SK-N-SH treated with all-trans-retinoic acid at 6 μM for 48 hours (cell line): ENCODE results near the gene KRTAP20-3.

Experiments used
- ATAC-seq: fragments of 200-7000 bp; cut with Tn5 transposase; 3 replicates; pipeline ENCODE4 v1.9.1; 2020; ENCODE audit warnings: mild to moderate bottlenecking, moderate library complexity
- ARNTL ChIP-seq: fragments of 450-650 bp; formaldehyde crosslinking; IDR thresholded peaks from 2 replicates; pipeline ENCODE4 v1.5.0; 2020; ENCODE audit warnings: low read depth, mild to moderate bottlenecking, moderate library complexity, borderline replicate concordance
- BACH2 ChIP-seq: fragments of 250-450 bp; sonication (Bioruptor Pico); IDR thresholded peaks from 2 replicates; pipeline ENCODE4 v1.9.0; 2021; ENCODE audit warnings: mild to moderate bottlenecking, borderline replicate concordance
- CSDC2 ChIP-seq: fragments of 250-450 bp; sonication (Bioruptor Pico); IDR thresholded peaks from 2 replicates; pipeline ENCODE4 v1.5.0; 2020; ENCODE audit warnings: mild to moderate bottlenecking, moderate library complexity
- ESRRG ChIP-seq: fragments of 250-450 bp; sonication (Bioruptor Pico); IDR thresholded peaks from 2 replicates; pipeline ENCODE4 v1.6.1; 2021; ENCODE audit warnings: mild to moderate bottlenecking
- GLIS3 ChIP-seq: fragments of 250-450 bp; sonication (Bioruptor Pico); IDR thresholded peaks from 2 replicates; pipeline ENCODE4 v1.5.0; 2020; ENCODE audit warnings: mild to moderate bottlenecking, moderate library complexity
- ISL1 ChIP-seq: fragments of 250-450 bp; sonication (Bioruptor Pico); IDR thresholded peaks from 2 replicates; pipeline ENCODE4 v2.1.2; 2022; ENCODE audit warnings: mild to moderate bottlenecking, moderate library complexity
- OSR1 ChIP-seq: fragments of 250-450 bp; sonication (Bioruptor Pico); IDR thresholded peaks from 2 replicates; pipeline ENCODE4 v1.8.0; 2022; ENCODE audit warnings: moderate library complexity, mild to moderate bottlenecking, inconsistent platforms
- PPARA ChIP-seq: fragments of 250-450 bp; sonication (Bioruptor Pico); IDR thresholded peaks from 2 replicates; pipeline ENCODE4 v1.5.0; 2020; ENCODE audit warnings: mild to moderate bottlenecking, borderline replicate concordance
- RARB ChIP-seq: fragments of 250-450 bp; sonication (Bioruptor Pico); IDR thresholded peaks from 2 replicates; pipeline ENCODE4 v1.8.0; 2021; ENCODE audit warnings: mild to moderate bottlenecking, moderate library complexity
- SNAI2 ChIP-seq: fragments of 250-450 bp; sonication (Bioruptor Pico); IDR thresholded peaks from 2 replicates; pipeline ENCODE4 v1.5.0; 2020; ENCODE audit warnings: mild to moderate bottlenecking, moderate library complexity
- TCF4 ChIP-seq: fragments of 250-450 bp; sonication (Bioruptor Pico); IDR thresholded peaks from 2 replicates; pipeline ENCODE4 v1.8.0; 2021; ENCODE audit warnings: mild to moderate bottlenecking, moderate library complexity, borderline replicate concordance
- TOX ChIP-seq: fragments of 250-450 bp; sonication (Bioruptor Pico); IDR thresholded peaks from 2 replicates; pipeline ENCODE4 v1.8.0; 2021; ENCODE audit warnings: mild to moderate bottlenecking, moderate library complexity, borderline replicate concordance
- ZC3H10 ChIP-seq: fragments of 250-450 bp; sonication (Bioruptor Pico); IDR thresholded peaks from 2 replicates; pipeline ENCODE4 v1.5.1; 2021; ENCODE audit warnings: mild to moderate bottlenecking, moderate library complexity
- ZFP3 ChIP-seq: fragments of 250-450 bp; sonication (Bioruptor Pico); IDR thresholded peaks from 2 replicates; pipeline ENCODE4 v1.5.0; 2020; ENCODE audit warnings: mild to moderate bottlenecking, moderate library complexity
- ZFP30 ChIP-seq: fragments of 450-650 bp; formaldehyde crosslinking; IDR thresholded peaks from 2 replicates; pipeline ENCODE4 v1.5.0; 2022; ENCODE audit warnings: mild to moderate bottlenecking, moderate library complexity
- ZNF565 ChIP-seq: fragments of 450-650 bp; formaldehyde crosslinking; conservative IDR thresholded peaks from 2 replicates; pipeline ENCODE4 v1.5.0; 2020; ENCODE audit warnings: low read depth, mild to moderate bottlenecking, moderate library complexity
- ZNF70 ChIP-seq: fragments of 450-650 bp; formaldehyde crosslinking; IDR thresholded peaks from 2 replicates; pipeline ENCODE4 v1.5.0; 2020; ENCODE audit warnings: mild to moderate bottlenecking, moderate library complexity
- ZNF8 ChIP-seq: fragments of 450-650 bp; formaldehyde crosslinking; IDR thresholded peaks from 2 replicates; pipeline ENCODE4 v1.5.0; 2020; ENCODE audit warnings: mild to moderate bottlenecking, moderate library complexity
- TF ChIP-seq, protein P1 (sequence below): fragments of 250-450 bp; sonication (Bioruptor Pico); IDR thresholded peaks from 2 replicates; pipeline ENCODE4 v1.5.1; 2020; ENCODE audit warnings: low read depth, mild to moderate bottlenecking, moderate library complexity
- TF ChIP-seq, protein P2 (sequence below): fragments of 250-450 bp; sonication (Bioruptor Pico); IDR thresholded peaks from 2 replicates; pipeline ENCODE4 v1.5.1; 2021; ENCODE audit warnings: mild to moderate bottlenecking, moderate library complexity
- TF ChIP-seq, protein P3 (sequence below): fragments of 250-450 bp; sonication (Bioruptor Pico); IDR thresholded peaks from 2 replicates; pipeline ENCODE4 v1.8.0; 2020; ENCODE audit warnings: mild to moderate bottlenecking, moderate library complexity, borderline replicate concordance
- TF ChIP-seq, protein P4 (sequence below): fragments of 250-450 bp; sonication (Bioruptor Pico); IDR thresholded peaks from 2 replicates; pipeline ENCODE4 v1.5.0; 2020; ENCODE audit warnings: mild to moderate bottlenecking, moderate library complexity
- TF ChIP-seq, protein P5 (sequence below): fragments of 250-450 bp; sonication (Bioruptor Pico); IDR thresholded peaks from 2 replicates; pipeline ENCODE4 v1.8.0; 2021; ENCODE audit warnings: low read depth, mild to moderate bottlenecking, moderate library complexity, borderline replicate concordance

KRTAP20-3 gene

DNA sequence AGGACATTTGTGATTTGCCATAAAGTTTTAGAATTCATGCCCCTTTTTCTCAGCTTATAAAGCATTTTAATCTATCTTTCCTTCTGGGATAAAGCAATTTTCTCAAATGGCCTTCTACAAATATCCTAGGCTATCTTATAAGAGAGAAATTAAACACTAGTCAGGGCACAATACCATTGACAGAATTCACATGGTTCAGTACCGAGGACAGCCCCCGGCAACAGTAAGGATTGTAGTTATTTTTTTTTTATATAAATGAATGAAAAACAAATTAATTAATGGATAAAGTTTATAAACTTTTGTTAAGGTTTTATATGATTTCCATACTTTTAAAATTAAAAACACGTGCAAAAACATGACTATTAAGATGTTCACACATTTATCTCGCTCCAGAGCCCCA is 14.6 kb upstream of the KRTAP20-3 start:
- ATAC-seq, result no peak
- no peak for TF ChIP-seq RARB (CRISPR knock-in tag)
- TF ChIP-seq ZFP30, result no peak
- no peak for TF ChIP-seq ESRRG (CRISPR knock-in tag)
- TF ChIP-seq ZNF565 (CRISPR knock-in tag), result no peak
- TF ChIP-seq, protein P1, sequence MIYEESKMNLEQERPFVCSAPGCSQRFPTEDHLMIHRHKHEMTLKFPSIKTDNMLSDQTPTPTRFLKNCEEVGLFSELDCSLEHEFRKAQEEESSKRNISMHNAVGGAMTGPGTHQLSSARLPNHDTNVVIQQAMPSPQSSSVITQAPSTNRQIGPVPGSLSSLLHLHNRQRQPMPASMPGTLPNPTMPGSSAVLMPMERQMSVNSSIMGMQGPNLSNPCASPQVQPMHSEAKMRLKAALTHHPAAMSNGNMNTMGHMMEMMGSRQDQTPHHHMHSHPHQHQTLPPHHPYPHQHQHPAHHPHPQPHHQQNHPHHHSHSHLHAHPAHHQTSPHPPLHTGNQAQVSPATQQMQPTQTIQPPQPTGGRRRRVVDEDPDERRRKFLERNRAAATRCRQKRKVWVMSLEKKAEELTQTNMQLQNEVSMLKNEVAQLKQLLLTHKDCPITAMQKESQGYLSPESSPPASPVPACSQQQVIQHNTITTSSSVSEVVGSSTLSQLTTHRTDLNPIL (CRISPR knock-in tag), result no peak
- no peak for TF ChIP-seq SNAI2 (CRISPR knock-in tag)
- TF ChIP-seq, protein P2, sequence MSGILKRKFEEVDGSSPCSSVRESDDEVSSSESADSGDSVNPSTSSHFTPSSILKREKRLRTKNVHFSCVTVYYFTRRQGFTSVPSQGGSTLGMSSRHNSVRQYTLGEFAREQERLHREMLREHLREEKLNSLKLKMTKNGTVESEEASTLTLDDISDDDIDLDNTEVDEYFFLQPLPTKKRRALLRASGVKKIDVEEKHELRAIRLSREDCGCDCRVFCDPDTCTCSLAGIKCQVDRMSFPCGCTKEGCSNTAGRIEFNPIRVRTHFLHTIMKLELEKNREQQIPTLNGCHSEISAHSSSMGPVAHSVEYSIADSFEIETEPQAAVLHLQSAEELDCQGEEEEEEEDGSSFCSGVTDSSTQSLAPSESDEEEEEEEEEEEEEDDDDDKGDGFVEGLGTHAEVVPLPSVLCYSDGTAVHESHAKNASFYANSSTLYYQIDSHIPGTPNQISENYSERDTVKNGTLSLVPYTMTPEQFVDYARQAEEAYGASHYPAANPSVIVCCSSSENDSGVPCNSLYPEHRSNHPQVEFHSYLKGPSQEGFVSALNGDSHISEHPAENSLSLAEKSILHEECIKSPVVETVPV, result no peak
- no peak for TF ChIP-seq BACH2
- TF ChIP-seq ZNF8 (CRISPR knock-in tag), result no peak
- TF ChIP-seq, protein P3, sequence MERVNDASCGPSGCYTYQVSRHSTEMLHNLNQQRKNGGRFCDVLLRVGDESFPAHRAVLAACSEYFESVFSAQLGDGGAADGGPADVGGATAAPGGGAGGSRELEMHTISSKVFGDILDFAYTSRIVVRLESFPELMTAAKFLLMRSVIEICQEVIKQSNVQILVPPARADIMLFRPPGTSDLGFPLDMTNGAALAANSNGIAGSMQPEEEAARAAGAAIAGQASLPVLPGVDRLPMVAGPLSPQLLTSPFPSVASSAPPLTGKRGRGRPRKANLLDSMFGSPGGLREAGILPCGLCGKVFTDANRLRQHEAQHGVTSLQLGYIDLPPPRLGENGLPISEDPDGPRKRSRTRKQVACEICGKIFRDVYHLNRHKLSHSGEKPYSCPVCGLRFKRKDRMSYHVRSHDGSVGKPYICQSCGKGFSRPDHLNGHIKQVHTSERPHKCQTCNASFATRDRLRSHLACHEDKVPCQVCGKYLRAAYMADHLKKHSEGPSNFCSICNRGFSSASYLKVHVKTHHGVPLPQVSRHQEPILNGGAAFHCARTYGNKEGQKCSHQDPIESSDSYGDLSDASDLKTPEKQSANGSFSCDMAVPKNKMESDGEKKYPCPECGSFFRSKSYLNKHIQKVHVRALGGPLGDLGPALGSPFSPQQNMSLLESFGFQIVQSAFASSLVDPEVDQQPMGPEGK (CRISPR knock-in tag), result no peak
- no peak for TF ChIP-seq ZNF70 (CRISPR knock-in tag)
- TF ChIP-seq ISL1 (CRISPR knock-in tag), result no peak
- no peak for TF ChIP-seq CSDC2
- no peak for TF ChIP-seq ZFP3 (CRISPR knock-in tag)
- TF ChIP-seq, protein P4, sequence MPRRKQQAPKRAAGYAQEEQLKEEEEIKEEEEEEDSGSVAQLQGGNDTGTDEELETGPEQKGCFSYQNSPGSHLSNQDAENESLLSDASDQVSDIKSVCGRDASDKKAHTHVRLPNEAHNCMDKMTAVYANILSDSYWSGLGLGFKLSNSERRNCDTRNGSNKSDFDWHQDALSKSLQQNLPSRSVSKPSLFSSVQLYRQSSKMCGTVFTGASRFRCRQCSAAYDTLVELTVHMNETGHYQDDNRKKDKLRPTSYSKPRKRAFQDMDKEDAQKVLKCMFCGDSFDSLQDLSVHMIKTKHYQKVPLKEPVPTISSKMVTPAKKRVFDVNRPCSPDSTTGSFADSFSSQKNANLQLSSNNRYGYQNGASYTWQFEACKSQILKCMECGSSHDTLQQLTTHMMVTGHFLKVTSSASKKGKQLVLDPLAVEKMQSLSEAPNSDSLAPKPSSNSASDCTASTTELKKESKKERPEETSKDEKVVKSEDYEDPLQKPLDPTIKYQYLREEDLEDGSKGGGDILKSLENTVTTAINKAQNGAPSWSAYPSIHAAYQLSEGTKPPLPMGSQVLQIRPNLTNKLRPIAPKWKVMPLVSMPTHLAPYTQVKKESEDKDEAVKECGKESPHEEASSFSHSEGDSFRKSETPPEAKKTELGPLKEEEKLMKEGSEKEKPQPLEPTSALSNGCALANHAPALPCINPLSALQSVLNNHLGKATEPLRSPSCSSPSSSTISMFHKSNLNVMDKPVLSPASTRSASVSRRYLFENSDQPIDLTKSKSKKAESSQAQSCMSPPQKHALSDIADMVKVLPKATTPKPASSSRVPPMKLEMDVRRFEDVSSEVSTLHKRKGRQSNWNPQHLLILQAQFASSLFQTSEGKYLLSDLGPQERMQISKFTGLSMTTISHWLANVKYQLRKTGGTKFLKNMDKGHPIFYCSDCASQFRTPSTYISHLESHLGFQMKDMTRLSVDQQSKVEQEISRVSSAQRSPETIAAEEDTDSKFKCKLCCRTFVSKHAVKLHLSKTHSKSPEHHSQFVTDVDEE (CRISPR knock-in tag), result no peak

DNA sequence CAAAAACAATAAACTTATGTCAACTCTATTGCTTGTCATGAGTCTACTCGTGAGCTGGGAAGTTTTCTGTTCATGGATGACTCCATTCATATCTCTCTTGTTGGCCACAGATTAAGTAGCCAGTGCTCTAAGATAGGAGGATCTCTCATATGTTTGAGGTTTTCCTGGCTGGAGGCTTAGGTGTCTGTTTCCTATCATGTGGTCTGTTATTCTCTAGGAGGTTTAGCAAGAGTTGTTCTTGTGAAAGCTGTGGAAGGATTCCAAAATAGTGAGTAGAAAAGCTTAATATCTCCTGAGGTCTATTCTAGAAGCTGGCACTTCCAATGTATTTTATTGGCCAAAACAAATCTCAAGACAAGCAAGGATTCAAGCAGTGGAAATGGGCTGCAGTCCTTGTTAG is 13.5 kb upstream of the KRTAP20-3 start:
- TF ChIP-seq OSR1 (no peak), ESRRG (CRISPR knock-in tag) (no peak), TCF4 (CRISPR knock-in tag) (no peak), ARNTL (CRISPR knock-in tag) (no peak), PPARA (no peak), ZNF70 (CRISPR knock-in tag) (no peak), ISL1 (CRISPR knock-in tag) (no peak), ZC3H10 (CRISPR knock-in tag) (no peak), TOX (CRISPR knock-in tag) (no peak), RARB (CRISPR knock-in tag) (no peak), GLIS3 (CRISPR knock-in tag) (no peak), ZFP30 (no peak), BACH2 (no peak), SNAI2 (CRISPR knock-in tag) (no peak)
- TF ChIP-seq, protein P3 (CRISPR knock-in tag), result no peak
- TF ChIP-seq, protein P5, sequence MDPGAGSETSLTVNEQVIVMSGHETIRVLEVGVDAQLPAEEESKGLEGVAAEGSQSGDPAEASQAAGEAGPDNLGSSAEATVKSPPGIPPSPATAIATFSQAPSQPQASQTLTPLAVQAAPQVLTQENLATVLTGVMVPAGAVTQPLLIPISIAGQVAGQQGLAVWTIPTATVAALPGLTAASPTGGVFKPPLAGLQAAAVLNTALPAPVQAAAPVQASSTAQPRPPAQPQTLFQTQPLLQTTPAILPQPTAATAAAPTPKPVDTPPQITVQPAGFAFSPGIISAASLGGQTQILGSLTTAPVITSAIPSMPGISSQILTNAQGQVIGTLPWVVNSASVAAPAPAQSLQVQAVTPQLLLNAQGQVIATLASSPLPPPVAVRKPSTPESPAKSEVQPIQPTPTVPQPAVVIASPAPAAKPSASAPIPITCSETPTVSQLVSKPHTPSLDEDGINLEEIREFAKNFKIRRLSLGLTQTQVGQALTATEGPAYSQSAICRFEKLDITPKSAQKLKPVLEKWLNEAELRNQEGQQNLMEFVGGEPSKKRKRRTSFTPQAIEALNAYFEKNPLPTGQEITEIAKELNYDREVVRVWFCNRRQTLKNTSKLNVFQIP, result no peak
- TF ChIP-seq, protein P4 (CRISPR knock-in tag), result no peak
- no peak for ATAC-seq
